Stimulated activated CD8-positive, alpha-beta memory T cell treated with anti-CD3 and anti-CD28 coated beads, Interleukin-2, amount 100 ng/mL, for 1 hour (primary cell): Measurements from ENCODE around the gene OR8B4.
"Not testable (repeated sequence)": the region's sequence is repeated elsewhere in the genome, so short reads cannot be mapped to it uniquely, and the experiment has no call there.

Experiments
- DNase-seq, 2 donors: peaks; one replicate each; pipeline ENCODE4 v3.0.0-alpha.2; 2020; ENCODE audit warnings: low read depth in 2 of 2

Gene OR8B4, protein sequence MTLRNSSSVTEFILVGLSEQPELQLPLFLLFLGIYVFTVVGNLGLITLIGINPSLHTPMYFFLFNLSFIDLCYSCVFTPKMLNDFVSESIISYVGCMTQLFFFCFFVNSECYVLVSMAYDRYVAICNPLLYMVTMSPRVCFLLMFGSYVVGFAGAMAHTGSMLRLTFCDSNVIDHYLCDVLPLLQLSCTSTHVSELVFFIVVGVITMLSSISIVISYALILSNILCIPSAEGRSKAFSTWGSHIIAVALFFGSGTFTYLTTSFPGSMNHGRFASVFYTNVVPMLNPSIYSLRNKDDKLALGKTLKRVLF

DNA sequence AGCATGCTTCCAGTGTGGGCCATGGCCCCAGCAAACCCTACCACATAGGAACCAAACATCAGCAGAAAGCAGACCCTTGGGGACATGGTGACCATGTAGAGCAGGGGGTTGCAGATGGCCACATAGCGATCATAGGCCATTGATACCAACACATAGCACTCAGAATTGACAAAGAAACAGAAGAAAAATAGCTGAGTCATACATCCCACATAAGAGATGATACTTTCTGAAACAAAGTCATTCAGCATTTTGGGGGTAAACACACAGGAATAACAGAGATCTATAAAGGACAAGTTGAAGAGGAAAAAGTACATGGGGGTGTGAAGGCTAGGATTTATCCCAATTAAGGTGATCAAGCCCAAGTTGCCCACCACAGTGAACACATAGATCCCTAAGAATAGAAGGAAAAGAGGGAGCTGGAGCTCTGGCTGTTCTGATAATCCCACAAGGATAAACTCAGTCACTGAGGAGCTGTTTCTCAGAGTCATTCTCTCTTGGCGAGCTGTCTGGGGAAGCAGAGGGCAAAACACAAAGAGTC, at the start of gene OR8B4:
TSS of gene OR8B4 (minus strand) at position 488 of the 538 bp plus-strand sequence. CDS start at position 488, 0 bp downstream.
- no peak for DNase-seq

DNA sequence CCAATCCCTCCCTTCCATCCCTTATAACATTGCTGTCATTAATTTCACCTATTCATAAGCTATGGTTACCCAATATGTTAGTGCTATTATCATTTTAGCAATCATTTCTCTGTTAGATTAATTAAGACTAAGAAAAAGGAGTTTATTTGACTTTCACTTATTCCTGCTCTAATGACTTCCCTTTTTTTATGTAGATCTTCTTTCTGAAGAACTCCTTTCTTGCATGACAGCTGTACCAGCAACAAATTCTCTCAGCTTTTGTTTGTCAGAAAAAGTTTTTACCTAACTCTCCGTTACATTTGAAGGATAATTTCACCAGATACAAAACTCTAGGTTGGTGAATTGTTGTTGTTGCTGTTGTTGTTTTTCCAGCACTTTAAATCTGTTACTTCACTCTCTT, 49.4 kb upstream of the OR8B4 start:
- no peak for DNase-seq

DNA sequence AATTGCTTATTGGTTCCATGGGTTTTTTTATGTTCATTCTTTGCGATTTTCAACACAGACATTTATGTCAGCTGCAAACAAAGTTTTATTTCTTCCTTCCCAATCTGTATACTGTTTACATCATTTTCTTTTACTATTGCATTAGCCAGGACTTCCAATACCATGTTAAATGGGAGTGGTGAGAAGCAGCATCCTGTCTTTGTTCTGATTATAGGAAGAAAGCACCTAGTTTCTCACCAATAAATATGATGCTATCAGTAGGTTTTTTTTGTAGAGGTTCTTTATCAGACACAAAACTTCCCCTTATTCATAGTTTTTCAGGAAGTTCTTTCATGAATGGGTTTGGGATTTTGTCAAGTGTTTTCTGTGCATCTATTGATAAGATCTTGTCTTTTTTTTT, 48.8 kb upstream of the OR8B4 start:
- DNase-seq: no peak

DNA sequence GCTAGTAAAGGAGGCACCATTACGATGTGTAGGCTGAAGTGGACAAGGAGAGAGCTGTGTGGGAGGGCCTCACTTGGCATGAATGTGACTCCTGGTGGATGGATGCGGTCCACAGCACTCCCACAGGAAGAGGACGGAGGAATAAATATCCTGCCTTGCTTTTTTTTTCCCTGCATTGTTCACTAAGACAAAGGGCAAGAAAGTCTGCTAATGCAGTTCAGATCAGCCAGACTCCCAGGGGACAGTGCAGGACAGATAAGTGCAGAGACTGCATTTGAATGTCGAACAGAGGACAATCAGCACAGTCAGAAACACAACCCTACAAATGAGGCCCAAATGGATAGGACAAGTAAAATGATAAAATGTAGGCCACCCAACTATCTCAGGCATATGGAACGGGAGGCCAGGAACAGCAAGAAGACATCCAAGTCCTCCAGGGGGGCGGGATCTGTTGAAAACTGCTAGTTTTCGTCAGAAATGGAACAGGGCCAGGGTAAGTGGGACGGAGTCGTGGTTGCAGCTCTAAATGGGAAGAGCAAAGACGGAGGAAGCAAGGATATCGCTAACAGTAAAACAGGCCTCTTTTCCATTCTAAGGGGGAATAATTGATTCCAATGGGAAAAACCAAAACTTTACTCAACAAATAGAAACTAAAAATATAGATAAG, 46.0 kb upstream of the OR8B4 start:
- DNase-seq: no peak

DNA sequence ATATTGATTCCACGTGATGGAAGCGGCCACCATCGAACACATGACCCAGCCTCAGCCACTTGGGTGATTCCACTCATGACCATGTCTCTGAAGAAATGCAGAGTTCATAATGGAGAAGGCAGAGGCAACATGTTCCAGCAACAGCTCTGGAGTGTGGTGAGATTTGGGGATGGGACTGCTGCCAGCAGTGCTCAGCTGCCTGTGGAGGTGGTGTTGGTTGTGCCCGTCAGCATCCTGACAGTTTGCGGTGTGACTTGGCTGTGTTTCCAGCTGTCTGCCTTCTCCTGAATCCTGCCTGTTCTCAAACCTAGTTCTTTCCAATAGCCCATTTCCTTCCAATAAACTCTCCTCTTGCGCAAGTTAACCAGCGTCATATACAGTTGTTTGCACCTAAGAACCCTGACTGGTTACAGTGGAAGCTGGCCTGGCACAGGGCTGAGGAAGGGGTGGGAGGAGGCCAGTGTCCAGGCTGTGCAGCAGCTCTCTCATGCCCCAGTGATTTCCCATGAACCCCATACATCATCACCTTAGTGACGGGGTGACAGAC, 42.8 kb upstream of the OR8B4 start:
- no peak for DNase-seq

DNA sequence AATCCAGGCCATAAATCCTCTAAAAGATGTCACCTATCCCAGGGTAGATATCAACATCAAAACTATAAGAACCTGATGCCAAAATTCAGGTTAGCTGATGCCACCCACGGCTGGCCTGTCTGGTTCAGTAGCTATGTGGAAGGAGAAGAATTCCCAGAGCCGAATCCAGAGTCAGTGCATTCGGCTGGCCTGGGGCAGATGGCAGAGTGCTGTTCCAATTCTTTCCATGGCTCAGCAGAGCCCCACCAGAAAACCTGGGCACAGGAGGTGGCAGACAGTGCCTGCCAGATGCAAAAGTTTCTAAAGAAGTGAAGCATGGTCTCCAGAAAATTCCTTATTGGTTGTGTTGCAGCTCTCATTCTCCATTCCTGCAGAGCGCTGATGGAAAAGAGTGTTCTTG, 40.7 kb upstream of the OR8B4 start:
- DNase-seq: no peak

DNA sequence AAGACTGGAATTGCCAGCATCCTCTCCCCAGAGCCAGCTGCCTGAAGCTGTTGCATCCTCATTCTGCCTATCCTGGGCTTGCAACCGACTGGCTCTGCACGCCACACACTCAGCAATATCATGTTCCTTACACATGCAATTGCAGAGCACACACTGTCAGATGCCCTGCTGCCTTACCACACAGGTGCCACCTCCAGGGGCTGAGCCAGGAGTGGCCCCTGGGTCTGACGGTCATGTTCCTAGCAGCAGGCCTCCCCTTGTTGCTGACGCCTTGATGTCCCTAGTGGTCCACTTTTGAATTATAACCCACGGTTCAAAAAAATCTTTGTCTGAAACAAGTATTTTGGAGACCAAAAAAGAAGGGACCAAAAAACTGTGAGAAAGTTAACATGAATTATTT, 39.3 kb upstream of the OR8B4 start:
- DNase-seq: no peak

DNA sequence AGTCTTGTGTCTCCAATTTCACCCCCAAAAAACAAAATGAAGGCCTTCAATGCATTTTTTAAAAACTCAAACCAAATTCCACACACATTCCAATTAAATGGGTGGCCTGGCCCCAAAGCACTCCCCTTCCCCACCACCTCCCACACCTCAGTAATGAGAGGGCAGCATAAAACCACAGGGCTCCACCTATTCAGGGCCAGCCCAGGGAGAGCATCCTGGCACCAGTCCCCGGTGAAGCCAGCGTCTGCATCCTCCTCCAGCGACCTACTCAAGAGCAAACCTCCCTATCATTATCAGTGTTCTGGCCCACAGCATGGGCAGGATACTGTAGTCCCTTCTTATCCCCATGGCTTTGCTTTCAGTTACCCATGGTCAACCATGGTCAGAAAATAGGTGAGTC, 38.7 kb upstream of the OR8B4 start:
- DNase-seq: no peak

DNA sequence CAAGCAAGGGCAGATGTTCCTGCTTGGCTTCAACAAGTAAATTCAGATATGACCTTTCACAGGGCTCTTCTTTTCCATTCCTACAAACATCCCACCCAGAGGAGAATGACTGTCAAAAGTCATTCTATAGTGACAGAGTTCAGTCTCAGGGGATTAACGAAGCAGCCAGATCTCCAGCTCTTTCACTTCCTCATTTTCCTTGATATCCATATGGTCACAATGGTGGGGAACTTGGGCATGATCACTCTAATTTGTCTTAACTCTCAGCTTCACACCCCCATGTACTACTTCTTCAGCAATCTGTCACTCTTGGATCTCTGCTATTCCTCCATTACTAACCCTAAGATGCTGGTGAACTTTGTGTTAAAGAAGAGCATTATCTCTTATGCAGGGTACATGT, 35.8 kb upstream of the OR8B4 start:
- no peak for DNase-seq

DNA sequence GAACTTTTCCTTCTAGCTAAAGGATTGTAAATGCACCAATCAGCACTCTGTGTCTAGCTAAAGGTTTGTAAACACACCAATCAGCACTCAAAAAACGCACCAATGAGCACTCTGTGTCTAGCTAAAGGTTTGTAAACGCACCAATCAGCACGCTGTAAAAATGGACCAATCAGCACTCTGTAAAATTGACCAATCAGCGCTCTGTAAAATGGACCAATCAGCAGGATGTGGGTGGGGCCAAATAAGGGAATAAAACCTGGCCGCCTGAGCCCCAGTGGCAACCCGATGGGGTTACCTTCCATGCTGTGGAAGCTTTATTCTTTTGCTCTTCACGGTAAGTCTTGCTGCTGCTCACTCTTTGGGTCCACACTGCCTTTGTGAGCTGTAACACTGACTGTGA, 34.7 kb upstream of the OR8B4 start:
- not testable (repeated sequence) for DNase-seq

DNA sequence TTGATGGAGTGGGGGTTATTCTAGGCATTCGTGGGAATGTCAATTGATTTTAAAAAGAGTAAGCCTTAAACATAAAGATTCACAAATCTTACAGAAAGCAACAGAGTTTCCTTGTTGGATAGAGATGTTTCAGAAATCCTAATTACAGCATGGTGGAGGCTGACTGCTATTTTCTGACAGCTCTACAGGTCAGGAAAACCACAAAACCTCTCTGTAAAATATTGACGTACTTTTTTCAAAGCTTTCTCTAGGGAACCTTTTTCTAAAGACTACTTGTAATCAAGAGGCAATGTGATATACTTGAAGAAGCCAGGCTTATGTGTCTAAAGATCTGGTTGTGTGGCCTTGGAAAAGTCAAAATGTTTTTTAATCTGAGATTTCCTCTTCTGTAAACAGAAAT, 29.9 kb upstream of the OR8B4 start:
- no peak for DNase-seq

DNA sequence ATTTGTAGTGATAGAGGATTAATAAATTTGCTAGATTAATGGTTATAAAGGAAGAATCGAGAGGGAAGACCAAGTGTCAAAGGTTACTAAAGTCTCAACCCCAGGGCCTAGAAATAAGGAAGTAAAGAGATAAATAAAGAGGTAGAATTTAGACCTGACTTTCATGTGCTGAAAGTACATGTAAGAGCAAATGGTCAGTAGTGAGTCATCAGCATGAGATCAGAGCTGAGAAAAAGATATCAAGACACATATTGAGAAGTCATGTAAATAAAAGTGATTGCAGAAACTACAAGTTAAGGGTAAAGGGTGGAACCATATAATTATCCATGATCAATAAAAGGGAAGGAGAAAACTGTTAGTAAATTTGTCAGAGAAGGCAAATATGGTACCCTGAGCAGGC, 22.2 kb upstream of the OR8B4 start:
- DNase-seq: no peak

DNA sequence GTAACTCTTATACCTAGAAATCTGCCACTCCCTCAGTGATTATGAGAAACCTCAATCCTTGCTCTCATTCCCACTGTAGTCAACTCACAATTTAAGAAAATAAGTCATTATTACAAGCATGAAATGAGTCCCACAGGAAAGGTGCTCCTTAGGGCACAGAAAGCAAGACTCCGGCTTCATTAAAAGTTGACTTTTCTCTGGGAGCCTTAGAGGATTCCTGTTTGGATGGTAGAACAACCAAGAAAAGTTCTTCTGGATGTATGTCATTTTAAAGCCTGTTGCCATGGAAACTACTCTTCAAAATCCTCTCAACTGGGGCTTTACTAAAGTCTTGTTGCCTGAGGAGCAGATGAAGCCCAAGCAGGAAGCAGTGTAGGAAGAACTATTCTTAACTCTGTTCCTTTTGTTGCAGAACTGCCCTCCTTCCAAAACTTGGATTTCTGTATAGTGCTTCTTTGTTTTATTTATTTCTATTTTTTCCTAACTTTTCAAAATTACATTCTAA, 21.0 kb upstream of the OR8B4 start, which contains the start of gene OR8B8:
TSS of gene OR8B8 (minus strand) at position 51 of the 505 bp plus-strand sequence. CDS start 4,611 bp downstream, outside the sequence.
- no peak for DNase-seq

DNA sequence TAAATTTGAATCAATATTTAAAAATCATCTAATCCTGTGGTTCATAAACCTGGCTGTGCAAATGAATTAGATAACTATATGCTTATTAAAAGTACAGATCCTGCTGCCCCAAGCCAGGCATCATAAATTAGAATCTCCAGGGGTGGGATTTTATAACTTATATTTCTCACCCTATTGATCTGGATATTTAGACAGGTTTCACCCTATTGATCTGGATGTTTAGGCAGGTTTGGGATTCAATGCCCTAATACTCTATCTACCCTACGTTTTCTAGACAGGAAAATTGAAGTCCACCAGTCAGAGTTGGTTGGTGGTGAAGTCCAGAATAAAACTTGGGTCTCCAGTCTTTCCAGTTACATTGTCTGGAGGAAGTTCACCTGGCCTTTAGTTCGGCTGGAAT, 18.2 kb upstream of the OR8B4 start:
- DNase-seq: no peak

DNA sequence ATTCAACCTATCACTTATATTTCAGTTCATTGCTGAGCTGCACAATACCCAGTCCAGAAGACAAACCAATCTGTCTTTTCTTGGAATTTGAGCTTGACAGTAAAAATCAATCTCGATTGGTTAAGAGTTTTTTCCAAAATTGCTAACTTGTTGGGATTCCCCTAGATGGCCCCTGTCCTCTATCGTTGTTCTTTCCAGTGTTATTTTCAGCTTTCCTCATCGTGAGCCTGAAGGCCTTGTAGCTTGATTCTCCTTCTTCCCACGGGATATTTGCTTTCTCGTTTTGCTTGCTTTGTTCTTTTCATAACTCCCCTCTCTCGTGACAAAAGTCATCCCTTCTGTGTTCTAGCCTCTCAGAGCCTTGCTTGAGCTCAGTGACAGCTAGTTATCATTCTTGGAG, 17.8 kb upstream of the OR8B4 start:
- no peak for DNase-seq

DNA sequence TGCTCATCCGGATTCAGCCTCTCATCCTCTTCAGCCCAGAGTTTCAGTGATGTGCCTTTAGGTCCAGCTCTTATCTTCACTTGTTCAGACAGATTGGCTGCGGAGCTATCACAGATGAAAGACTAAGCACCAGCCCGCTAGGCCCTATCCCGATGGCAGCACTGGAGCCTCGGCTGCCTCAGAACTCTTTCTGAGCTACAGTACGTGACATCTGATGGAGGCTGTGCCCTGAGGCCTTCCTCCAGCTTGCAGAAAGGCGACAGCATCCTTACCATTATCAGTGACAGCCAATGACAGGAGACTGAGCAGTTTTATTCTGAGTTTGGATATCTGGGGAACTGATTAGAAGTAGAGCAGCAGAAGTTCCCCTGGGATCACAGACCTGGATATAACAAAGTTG, 16.8 kb upstream of the OR8B4 start:
- no peak for DNase-seq

DNA sequence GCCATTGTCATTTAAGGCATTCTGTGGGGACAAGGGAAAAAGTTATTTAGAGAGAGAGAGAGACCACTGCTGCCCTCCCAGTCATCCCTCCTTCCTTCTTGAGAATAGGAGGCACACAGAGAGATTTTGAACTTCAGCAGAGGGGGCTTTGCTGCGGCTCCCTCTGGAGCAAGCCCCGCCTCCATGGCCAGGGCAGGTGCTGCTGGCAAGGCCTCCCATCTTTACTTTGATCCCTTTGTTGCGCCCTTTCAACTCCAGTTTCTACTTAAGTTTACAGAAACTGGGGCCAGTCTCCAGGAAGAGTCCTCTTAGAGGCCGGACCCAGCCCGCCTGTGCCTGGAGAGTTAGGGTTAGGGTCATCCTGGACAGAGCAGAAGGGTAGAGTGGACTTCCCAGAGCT, 16.4 kb upstream of the OR8B4 start:
- DNase-seq: no peak

DNA sequence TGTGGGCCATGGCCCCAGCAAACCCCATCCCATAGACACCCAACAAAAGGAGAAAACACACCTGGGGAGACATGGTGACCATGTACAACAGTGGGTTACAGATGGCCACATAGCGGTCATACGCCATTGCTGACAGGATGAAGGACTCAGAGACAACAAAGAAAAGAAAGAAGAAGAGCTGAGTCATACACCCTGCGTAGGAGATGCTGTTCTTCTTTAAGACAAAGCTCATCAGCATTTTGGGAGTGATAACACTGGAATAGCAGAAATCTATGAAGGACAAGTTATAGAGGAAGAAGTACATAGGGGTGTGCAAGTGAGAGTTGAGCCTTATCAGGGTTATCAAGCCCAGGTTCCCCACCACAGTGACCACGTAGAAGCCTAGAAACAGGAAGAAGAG, 15.9 kb upstream of the OR8B4 start:
- DNase-seq: no peak

DNA sequence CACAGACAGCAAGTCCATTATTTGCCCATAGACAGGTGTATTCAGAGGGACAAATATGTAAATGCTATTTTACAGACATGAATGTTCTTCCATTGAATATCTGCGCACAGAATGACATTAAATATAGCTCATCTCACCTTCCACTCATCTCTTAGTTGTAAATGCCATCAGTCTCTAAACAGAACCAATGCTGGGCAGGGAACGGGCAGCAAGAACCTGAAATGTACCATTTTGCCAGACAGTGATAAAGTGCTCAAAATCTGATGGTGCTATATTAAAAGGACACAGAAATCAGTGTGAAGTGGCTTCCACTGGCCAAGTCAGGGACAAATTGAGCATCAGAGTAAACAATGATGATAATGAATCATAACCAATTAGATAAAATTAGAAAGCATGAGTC, 10.0 kb upstream of the OR8B4 start:
- DNase-seq: no peak

DNA sequence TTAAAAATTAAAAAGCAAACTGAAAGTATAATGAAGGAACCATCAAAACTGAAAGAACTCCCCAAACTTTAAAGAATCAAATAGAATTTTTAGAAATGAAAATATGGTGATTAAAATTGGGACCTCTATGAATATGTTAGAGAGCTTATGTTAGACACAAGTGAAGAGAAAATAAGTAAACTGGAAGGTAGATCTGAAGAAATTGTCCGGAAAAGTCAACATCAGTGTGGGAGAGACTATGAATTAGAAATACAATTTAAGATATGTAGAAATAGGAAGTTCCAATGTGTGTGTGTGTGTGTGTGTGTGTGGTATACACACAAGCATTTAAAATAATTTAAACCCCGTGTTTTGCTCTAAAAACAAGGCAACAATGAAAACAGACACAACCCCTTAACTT, 4.9 kb upstream of the OR8B4 start:
- DNase-seq: no peak

DNA sequence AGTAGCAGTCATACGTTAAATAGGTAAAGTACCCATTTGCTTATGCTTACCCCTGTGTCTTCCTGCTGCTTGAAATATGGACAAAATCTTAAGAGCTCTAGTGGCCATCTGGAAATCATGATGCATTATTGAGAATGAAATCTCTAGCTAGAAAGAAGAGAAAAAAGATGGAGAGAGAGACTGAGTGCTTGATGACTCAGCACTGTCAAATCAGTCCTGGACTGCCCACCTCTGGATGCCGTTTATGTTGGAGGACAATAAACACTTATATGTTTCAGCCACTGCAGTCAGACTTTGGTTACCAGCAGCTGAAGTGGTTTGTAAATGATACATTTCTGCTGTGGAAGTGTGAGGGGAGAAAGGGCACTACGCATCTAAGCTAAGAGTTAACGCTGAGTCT, 3.6 kb downstream of the OR8B4 start:
- no peak for DNase-seq

DNA sequence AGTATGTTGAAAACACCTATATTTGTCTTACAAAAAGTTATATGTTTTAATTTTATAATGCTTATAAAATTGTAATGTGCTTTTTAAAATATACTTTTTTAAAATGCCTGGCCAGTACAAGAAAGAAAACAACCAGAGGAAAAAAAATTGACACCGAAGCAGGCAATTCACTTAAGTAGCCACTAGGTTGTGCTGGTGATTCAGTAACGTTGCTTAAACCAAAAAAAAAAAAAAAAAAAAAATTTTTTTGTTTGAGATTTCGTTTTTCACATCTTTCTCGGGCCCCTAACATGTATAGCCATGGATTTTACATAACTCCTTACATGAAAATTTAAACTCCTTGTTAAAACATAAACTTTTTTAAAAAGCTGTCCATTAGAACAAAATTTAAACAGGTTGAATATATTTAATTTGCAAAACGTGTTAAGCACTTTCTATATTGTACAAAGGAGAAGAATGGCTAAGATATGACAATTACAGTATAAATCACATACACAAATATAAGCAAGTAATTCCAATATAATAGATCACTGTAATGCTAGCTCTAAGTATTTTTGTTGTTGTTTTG, 9.2 kb downstream of the OR8B4 start:
- DNase-seq: no peak
